Hepatocyte (in vitro differentiated cells): ENCODE data around the gene KCNH6. TPM values are rescaled to one million over a fixed set of nuclear protein-coding genes. Genes with fewer than 3 reads are reported as not detected.

Experiments
- DNase-seq: peaks from one replicate; pipeline ENCODE4 v3.0.0-alpha.2; 2016; ENCODE audit warnings: low spot score
- H2AFZ ChIP-seq: fragments of 200-600 bp; sonication (generic); 2 replicates; pipeline ENCODE4 v1.6.0; 2016; ENCODE audit warnings: antibody characterized with exemption, mild to moderate bottlenecking
- H3K27ac ChIP-seq: fragments of 200-600 bp; sonication (generic); 2 replicates; pipeline ENCODE4 v1.5.1; 2016; ENCODE audit warnings: mild to moderate bottlenecking
- H3K27me3 ChIP-seq: fragments of 200-600 bp; sonication (generic); 2 replicates; pipeline ENCODE4 v1.6.1; 2016
- H3K36me3 ChIP-seq: fragments of 200-600 bp; sonication (generic); replicated peaks from 2 replicates; pipeline ENCODE4 v1.5.1; 2016; ENCODE audit warnings: low read depth; ENCODE audit not compliant: insufficient read depth
- H3K4me1 ChIP-seq: fragments of 200-600 bp; sonication (generic); 2 replicates; pipeline ENCODE4 v1.5.1; 2016; ENCODE audit warnings: mild to moderate bottlenecking, moderate library complexity; ENCODE audit not compliant: insufficient read depth
- H3K4me2 ChIP-seq: fragments of 200-600 bp; sonication (generic); 2 replicates; pipeline ENCODE4 v1.6.0; 2016
- H3K4me3 ChIP-seq: fragments of 200-600 bp; sonication (generic); 2 replicates; pipeline ENCODE4 v1.5.1; 2016; ENCODE audit warnings: mild to moderate bottlenecking
- H3K79me2 ChIP-seq: fragments of 200-600 bp; sonication (generic); 2 replicates; pipeline ENCODE4 v1.6.0; 2017; ENCODE audit warnings: mild to moderate bottlenecking
- H3K9me2 ChIP-seq: fragments of 200-600 bp; sonication (generic); replicated peaks from 2 replicates; pipeline ENCODE4 v1.6.0; 2017; ENCODE audit warnings: mild to moderate bottlenecking; ENCODE audit not compliant: insufficient read depth
- H3K9me3 ChIP-seq: fragments of 200-600 bp; sonication (generic); 2 replicates; pipeline ENCODE4 v1.5.1; 2016; ENCODE audit warnings: low read depth, mild to moderate bottlenecking
- H4K20me1 ChIP-seq: fragments of 200-600 bp; sonication (generic); 2 replicates; pipeline ENCODE4 v1.6.0; 2016; ENCODE audit warnings: mild to moderate bottlenecking; ENCODE audit not compliant: insufficient read depth, poor library complexity, severe bottlenecking
- EZH2 ChIP-seq: fragments of 200-600 bp; sonication (generic); IDR thresholded peaks from 2 replicates; pipeline ENCODE4 v1.6.1; 2016; ENCODE audit warnings: antibody characterized with exemption, mild to moderate bottlenecking, borderline replicate concordance
- EZH2phosphoT487 ChIP-seq: fragments of 200-600 bp; sonication (generic); IDR thresholded peaks from one replicate; pipeline ENCODE4 v1.6.1; 2018; ENCODE audit warnings: antibody characterized with exemption, mild to moderate bottlenecking, low read depth, moderate library complexity; ENCODE audit not compliant: unreplicated experiment, severe bottlenecking
- WGBS: methylation state at CpG from one replicate; pipeline ENCODE4 v1.1.6; 2016; ENCODE audit warnings: low lambda C conversion rate; ENCODE audit errors: missing lambda C conversion rate; 5-methylcytosine and 5-hydroxymethylcytosine counted together
- polyA plus RNA-seq: library from polyadenylated mRNA; unstranded; fragments of >200 nt; fragmentation: Nextera tagmentation; extraction: Ambion mirVana; gene quantifications from 2 replicates; pipeline ENCODE4 v1.2.1, GENCODE V29; 2016
- total RNA-seq: library from RNA; depleted of rRNA; stranded (reverse); fragments of >200 nt; gene quantifications from 2 replicates; pipeline ENCODE4 v1.2.3, GENCODE V29; 2014
- TF ChIP-seq, protein P1 (sequence below): fragments of 200-600 bp; sonication (generic); IDR thresholded peaks from 2 replicates; pipeline ENCODE4 v1.5.1; 2016; ENCODE audit warnings: antibody characterized with exemption, mild to moderate bottlenecking; ENCODE audit not compliant: poor library complexity

KCNH6 gene
- total and polyA plus RNA-seq, 2 experiments from 2014 or later = 0.33 TPM; not detected in 1

DNA sequence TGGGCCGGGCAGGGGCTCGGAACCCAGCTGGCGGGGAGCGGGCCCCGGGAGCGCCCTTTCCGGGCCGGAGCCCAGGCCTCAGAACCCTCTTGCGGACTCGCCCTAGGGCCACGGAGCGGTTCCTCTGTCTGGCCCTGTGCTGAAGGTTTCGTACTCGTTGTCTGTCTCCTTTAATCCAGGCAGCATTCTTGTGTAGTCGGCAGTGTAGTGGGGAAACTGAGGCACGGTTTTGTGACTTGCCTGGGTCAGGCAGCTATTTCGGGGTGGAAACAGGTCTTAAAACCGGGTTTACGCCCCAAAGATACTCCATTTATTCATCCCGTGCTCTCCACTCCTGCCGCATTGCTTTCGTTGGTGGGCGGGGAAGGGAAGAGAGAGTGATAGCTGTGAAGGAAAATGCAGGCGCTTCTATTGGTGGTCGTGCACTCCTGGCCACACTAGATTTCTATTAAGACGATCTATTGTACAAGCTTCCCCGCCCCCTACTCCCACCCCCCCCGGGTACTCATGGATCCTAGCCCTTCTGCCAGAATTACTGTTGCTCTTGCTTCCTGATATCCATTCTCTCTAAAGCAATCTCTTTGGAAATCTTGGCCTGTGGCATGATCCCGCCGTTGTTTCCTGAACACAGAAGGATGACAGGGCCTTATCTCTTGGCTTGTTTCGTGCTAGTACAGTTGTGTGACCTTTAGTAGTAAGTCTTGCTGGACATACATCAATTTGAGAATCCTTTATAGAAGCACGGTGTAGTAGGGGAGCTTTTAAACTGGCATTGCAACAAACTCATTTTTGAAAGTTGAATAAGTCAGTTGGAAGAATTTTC is 27.9 kb downstream of the KCNH6 start:
- peak overlapping the region; percentile 93 for H3K27ac ChIP-seq
- no peaks in the 10 kb centered on the region for H3K36me3 ChIP-seq
- peaks cover 18% of the 10 kb centered on the region for H3K4me1 ChIP-seq
- H2AFZ ChIP-seq = peak overlapping the region; percentile 48
- TF ChIP-seq, protein P1, sequence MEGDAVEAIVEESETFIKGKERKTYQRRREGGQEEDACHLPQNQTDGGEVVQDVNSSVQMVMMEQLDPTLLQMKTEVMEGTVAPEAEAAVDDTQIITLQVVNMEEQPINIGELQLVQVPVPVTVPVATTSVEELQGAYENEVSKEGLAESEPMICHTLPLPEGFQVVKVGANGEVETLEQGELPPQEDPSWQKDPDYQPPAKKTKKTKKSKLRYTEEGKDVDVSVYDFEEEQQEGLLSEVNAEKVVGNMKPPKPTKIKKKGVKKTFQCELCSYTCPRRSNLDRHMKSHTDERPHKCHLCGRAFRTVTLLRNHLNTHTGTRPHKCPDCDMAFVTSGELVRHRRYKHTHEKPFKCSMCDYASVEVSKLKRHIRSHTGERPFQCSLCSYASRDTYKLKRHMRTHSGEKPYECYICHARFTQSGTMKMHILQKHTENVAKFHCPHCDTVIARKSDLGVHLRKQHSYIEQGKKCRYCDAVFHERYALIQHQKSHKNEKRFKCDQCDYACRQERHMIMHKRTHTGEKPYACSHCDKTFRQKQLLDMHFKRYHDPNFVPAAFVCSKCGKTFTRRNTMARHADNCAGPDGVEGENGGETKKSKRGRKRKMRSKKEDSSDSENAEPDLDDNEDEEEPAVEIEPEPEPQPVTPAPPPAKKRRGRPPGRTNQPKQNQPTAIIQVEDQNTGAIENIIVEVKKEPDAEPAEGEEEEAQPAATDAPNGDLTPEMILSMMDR = no peak
- TF ChIP-seq EZH2 (no peak), EZH2phosphoT487 (no peak)
- H3K9me3 ChIP-seq = no peaks in the 10 kb centered on the region
- DNase-seq = peak; percentile 59
- H3K9me2 ChIP-seq = no peaks in the 10 kb centered on the region
- WGBS = under 1% methylated on average over 32 of the region's 32 CpGs
- H4K20me1 ChIP-seq = peaks cover 48% of the 10 kb centered on the region
- peak overlapping the region; percentile 88 for H3K4me2 ChIP-seq
- H3K4me3 ChIP-seq = peak overlapping the region; percentile 100
- H3K27me3 ChIP-seq = no peaks in the 10 kb centered on the region
- H3K79me2 ChIP-seq = peaks cover 63% of the 10 kb centered on the region

DNA sequence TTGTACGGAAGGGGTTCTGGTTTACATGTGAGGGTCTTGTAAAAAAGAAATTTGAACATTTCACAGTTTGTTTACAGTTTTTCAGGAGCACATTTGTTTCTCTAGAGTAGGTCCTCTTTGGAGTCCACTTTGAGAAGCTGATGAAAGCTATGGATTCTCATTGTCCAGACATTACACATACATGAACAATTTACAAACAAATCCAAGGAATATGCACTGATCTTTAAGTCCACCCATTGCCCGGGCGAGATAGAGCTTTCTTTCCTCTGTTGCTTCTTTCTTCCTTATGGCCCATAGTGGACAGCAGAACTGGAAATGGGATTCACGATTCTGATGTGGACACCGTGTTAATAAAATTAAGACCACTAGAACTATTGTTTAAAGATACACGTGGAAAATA is 29.1 kb downstream of the KCNH6 start:
- TF ChIP-seq, protein P1 = no peak
- TF ChIP-seq EZH2phosphoT487 (no peak), EZH2 (no peak)
- Histone ChIP-seq H3K27me3 (no peaks in the 10 kb centered on the region), H3K4me2 (peak overlapping the region; percentile 88), H3K4me1 (peaks cover 18% of the 10 kb centered on the region), H3K36me3 (no peaks in the 10 kb centered on the region), H4K20me1 (peaks cover 60% of the 10 kb centered on the region), H3K4me3 (peak overlapping the region; percentile 100), H3K9me2 (no peaks in the 10 kb centered on the region), H2AFZ (no peak overlapping the region), H3K27ac (peak overlapping the region; percentile 93), H3K9me3 (no peaks in the 10 kb centered on the region), H3K79me2 (peaks cover 75% of the 10 kb centered on the region)
- no peak for DNase-seq
- WGBS = 47% methylated on average over 6 of the region's 6 CpGs

DNA sequence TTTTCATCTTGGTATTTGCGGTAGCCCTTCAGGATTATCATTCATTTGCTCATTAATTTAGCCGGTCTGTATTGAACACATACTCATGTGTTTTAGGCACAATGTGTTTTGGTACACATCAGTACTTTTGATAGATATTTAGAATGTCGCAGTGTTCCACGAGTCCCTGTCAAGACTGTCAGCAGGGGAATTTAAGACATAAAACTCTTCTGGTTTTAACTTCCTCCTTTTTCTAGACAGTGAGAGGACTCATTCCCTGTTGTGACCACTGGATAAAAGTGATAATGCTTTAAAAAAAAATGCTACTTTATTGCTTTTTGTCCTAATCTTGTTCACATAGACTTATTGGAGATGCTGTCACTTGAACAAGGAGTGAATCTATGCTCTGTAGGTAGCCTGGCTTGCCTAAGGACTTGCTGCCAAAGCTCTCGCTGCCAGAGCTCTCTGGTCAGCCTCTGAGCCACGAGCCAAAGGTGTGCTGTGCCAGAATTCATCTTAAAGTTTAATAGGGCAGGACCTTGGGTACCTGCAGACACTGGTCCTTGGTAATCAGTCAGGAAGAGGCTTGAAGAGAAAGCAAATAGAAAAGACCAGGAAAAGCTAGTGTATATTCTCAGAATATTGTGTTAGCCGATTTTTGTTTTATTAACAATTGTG is 32.5 kb downstream of the KCNH6 start:
- no peaks in the 10 kb centered on the region for H3K36me3 ChIP-seq
- H3K4me1 ChIP-seq = peaks cover 14% of the 10 kb centered on the region
- H4K20me1 ChIP-seq = peaks cover 92% of the 10 kb centered on the region
- H3K4me3 ChIP-seq = no peak overlapping the region
- TF ChIP-seq, protein P1 = no peak
- TF ChIP-seq EZH2 (no peak), EZH2phosphoT487 (no peak)
- H3K27me3 ChIP-seq = no peaks in the 10 kb centered on the region
- no peaks in the 10 kb centered on the region for H3K9me3 ChIP-seq
- H2AFZ ChIP-seq = no peak overlapping the region
- no peaks in the 10 kb centered on the region for H3K9me2 ChIP-seq
- H3K79me2 ChIP-seq = peaks cover 98% of the 10 kb centered on the region
- H3K27ac ChIP-seq = no peak overlapping the region
- 90% methylated on average over 7 of the region's 7 CpGs for WGBS
- no peak for DNase-seq
- no peak overlapping the region for H3K4me2 ChIP-seq
